ENCODE results near the gene KLHL12.

The KLHL12 gene

DNA sequence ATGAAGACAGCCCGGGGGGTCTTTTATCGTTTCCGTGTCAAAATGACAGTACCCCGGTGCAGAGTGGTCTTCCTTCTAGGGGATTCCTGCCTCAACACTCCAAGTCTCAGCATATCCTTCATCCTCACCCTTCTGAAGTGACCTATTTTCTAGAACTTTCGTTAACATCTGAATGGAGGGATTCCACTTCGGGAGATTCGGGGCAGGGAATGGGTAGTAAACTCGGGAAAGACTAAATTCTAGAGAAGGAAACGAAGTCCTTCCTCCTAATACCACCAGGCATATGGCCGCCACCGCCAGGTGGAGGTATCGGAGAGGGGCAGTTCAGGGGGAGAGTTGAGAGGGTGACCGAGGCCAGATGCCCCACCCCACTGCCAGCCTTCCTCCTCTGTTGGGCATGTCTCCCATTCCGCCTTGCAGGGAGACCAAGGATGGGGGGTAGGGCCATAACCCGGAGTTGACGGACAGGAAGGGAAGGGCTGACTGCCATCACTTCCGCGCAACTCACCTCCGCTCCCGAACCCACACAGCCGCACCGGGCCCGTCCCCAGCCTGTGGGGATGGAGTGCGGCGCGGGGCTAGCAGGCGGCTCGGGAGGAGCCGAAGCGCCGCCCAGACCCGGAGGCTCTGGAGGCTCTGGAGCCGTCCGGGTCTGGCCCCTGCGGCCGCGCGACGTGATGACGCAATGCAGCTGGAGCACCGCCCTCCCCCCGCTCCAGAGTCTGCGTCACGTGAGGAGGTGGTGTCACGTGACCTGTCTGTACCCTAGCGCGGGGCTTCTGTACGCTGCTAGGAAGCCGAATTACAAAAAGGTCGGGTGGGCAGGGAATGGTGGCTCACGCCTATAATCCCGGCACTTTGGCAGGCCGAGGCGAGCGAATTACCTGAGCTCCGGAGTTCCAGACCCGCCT is at the start of gene KLHL12:
Gene KLHL12, minus strand, starts transcription at position 654 of the 911 bp plus-strand sequence. CDS start 2,072 bp downstream, outside the sequence.
- peak within 1 kb of the TSS; percentile 95 for H3K27ac ChIP-seq
- POLR2A ChIA-PET (ENCODE audit: low non-redundant PET): interaction anchor here (0.6 to 1.0 kb wide), 4 partner anchors 28 to 83 kb away, joined by 4 to 5 read pairs (median 4); partner anchors contain the start of gene TMEM183A
- CTCF ChIA-PET: interaction anchor here (0.6 to 2.3 kb wide), 5 partner anchors 18 to 73 kb away, joined by 3 to 8 read pairs (median 3); no protein-coding TSS in a partner anchor
- DNase-seq (ENCODE audit: low spot score): peak; percentile 100
- TF ChIP-seq, protein P1, sequence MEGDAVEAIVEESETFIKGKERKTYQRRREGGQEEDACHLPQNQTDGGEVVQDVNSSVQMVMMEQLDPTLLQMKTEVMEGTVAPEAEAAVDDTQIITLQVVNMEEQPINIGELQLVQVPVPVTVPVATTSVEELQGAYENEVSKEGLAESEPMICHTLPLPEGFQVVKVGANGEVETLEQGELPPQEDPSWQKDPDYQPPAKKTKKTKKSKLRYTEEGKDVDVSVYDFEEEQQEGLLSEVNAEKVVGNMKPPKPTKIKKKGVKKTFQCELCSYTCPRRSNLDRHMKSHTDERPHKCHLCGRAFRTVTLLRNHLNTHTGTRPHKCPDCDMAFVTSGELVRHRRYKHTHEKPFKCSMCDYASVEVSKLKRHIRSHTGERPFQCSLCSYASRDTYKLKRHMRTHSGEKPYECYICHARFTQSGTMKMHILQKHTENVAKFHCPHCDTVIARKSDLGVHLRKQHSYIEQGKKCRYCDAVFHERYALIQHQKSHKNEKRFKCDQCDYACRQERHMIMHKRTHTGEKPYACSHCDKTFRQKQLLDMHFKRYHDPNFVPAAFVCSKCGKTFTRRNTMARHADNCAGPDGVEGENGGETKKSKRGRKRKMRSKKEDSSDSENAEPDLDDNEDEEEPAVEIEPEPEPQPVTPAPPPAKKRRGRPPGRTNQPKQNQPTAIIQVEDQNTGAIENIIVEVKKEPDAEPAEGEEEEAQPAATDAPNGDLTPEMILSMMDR (conservative IDR thresholded peaks at IDR 0.05; ENCODE audit: low read depth): peak; percentile 63

DNA sequence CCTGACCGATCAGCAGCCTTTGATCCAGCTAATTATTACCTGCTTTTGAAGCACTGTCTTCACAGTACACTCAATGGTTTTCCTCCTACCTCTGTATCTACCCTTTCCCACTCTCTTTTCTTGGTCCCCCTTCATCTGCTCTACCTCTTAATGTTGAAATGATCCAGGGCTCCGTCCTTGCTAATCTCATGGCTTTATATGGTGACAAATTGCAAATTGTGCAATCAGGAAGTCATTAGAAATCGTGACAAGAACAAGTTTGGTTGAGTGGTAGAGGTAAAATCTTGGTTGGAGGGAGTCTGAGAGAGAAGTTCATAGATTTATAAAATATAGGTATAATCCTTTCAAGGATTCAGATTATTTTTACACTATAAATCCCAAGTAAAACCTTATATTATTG is 49.6 kb upstream of the KLHL12 start:
- DNase-seq (ENCODE audit: low spot score): no peak
- TF ChIP-seq, protein P1 (conservative IDR thresholded peaks at IDR 0.05; ENCODE audit: low read depth): no peak
- CTCF ChIA-PET: no interaction called here
- H3K27ac ChIP-seq: no peak overlapping the region
- POLR2A ChIA-PET (ENCODE audit: low non-redundant PET): no interaction called here

DNA sequence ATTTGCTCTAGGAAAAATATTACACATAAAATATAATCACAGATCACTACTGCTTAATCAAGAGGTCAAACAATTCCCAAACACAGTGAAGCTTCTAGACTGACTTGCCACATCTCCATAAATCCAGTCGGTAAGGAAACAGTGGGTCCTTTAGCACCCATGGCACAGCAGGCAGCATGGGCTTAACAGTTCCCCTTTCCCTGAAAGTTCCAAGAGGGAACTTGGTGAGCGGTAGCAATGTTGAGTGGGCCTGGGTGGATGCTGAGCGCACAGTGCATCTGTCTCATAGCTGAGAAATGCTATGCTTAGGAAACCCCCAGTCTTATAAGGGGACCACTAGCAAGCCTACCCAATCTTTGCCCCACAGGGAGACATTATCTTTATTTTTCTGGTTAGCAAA is 47.8 kb upstream of the KLHL12 start:
- POLR2A ChIA-PET (ENCODE audit: low non-redundant PET): no interaction called here
- CTCF ChIA-PET: interaction anchor here (1.5 kb wide), 1 partner anchor 25 kb away, joined by 5 read pairs; no protein-coding TSS in a partner anchor
- H3K27ac ChIP-seq: no peak overlapping the region
- TF ChIP-seq, protein P1 (conservative IDR thresholded peaks at IDR 0.05; ENCODE audit: low read depth): no peak
- no peak for DNase-seq (ENCODE audit: low spot score)

DNA sequence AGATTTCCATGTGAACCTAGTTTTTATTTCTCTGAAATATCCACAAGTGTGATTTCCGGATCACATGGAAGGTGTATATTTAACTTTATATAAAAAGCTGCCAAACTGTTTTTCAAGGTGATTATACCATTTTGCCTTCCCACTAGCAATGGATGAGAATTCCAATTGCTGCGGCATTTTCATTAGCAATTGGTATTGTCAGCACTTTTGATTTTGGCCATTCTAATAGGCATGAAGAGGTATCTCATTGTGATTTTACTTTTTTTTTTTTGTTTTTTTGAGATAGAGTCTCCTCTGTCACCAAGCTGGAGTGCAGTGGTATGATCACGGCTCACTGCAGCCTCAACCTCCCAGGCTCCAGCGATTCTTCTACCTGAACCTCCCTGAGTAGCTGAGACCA is 45.0 kb upstream of the KLHL12 start:
- CTCF ChIA-PET: interaction anchor here (0.6 kb wide), 1 partner anchor 68 kb away, joined by 4 read pairs; no protein-coding TSS in a partner anchor
- DNase-seq (ENCODE audit: low spot score): no peak
- no peak overlapping the region for H3K27ac ChIP-seq
- TF ChIP-seq, protein P1 (conservative IDR thresholded peaks at IDR 0.05; ENCODE audit: low read depth): no peak
- POLR2A ChIA-PET (ENCODE audit: low non-redundant PET): interaction anchor here (0.6 kb wide), 1 partner anchor 35 kb away, joined by 3 read pairs; the partner anchor contains the start of gene TMEM183A

DNA sequence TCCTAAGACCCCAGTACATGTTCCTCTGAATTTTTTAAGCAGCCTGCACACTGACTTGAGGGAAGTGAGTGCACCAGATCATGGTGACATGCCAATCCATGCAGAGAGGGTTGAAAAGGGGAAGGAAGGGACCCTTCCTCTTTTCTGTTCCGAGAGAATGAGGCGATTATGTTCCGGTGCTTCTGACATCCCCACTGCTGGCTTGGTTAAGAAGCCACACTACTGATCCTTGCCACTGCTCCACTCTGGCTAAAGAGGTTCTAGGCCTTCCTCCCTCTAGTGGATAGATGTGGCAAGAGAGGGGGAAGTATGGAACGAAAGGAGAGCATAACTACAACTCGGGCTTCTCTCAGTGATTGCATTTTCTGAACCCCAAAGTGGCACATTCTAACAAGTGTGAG is 41.9 kb upstream of the KLHL12 start:
- peak; percentile 77 for DNase-seq (ENCODE audit: low spot score)
- CTCF ChIA-PET: interaction anchor here (1.0 kb wide), 1 partner anchor 10 kb away, joined by 5 read pairs; no protein-coding TSS in a partner anchor
- TF ChIP-seq, protein P1 (conservative IDR thresholded peaks at IDR 0.05; ENCODE audit: low read depth): peak; percentile 58
- H3K27ac ChIP-seq: no peak overlapping the region
- POLR2A ChIA-PET (ENCODE audit: low non-redundant PET): no interaction called here

DNA sequence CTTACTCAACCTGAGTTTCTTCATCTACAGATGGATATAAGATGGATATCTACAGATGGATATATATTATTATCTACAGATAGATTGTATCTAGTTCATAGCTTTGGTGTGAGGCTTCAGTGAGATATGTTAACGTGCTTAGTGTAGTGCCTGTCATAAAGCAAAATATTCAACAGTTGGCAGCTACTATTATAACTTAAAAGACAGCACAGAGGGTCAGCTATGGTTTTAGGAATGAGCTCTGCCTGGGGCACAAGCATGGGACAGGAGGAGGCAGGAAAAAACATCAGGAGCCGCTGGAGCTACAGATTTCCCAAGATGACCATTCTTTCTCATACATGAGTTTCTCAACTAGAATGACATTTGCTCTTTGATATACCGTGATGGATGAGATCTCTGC is 41.3 kb upstream of the KLHL12 start:
- POLR2A ChIA-PET (ENCODE audit: low non-redundant PET): no interaction called here
- no peak overlapping the region for H3K27ac ChIP-seq
- TF ChIP-seq, protein P1 (conservative IDR thresholded peaks at IDR 0.05; ENCODE audit: low read depth): no peak
- no peak for DNase-seq (ENCODE audit: low spot score)
- CTCF ChIA-PET: interaction anchor here (0.6 to 1.1 kb wide), 5 partner anchors 10 to 739 kb away, joined by 3 to 7 read pairs (median 4); no protein-coding TSS in a partner anchor
